Stimulated activated CD4-positive, alpha-beta T cell treated with anti-CD3 and anti-CD28 coated beads, Interleukin-1b, Interleukin-23, amount 100 ng/mL, for 1 hour (primary cell): ENCODE results near the gene HOXB2.

Source experiments
- DNase-seq, 2 donors: peaks; one replicate each; pipeline ENCODE4 v3.0.0-alpha.2; 2020; ENCODE audit warnings: low read depth in 2 of 2

Gene HOXB2

DNA sequence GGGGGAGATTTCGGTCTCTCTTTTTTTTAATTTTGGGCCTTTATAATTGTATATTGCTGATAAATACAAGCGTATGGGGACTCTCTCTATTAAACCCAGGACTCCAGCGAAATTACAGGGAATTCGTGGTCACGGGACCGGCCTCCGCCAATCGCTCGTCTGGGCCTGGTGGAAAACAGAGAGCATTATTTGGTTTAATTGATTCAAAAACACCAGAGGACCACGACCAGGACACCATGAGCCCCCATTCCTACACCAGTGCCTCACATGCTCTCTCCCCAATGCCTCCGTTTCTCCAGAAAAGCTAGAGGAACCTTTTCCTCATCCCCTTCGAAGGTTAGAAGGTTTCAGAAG is at the start of gene HOXB2:
Gene HOXB2, minus strand, starts transcription at position 88 of the 354 bp plus-strand sequence. CDS start 198 bp downstream, outside the sequence.
- DNase-seq: no peak

DNA sequence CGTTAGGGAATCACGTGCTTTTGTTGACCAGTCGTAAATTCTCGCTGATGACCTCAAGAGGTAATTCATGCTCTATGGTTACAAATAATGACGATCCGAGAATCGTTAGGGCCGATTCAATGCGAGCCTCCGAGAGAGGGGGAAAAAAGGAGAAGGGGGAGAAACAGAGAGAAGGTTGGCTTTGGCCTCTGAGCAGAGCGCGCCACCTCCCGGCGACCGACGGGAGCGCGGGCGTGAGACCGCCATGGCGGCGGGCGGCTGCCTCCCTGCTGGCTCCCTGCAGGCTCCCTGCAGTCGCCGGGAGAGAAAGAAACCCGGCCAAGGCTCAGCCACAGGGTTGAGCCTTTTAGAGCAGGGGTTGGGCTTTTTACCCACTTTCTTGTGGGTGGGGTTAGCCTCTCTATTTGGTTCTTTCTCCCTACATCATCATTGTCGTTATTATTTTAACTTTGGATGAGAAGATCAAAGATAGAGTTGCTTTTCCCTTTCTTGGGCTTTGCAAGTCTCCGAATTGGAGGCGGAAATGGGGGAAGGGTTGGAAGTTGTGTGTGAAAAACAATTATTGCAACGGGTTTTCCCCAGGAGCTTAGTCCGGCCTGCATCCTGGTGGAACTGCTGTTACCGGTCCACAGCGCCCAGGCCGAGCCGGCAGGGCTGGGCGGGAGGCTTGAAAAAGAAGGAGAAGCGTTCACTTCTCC is 49.1 kb upstream of the HOXB2 start:
- peak; percentile 60 to 76 for DNase-seq

DNA sequence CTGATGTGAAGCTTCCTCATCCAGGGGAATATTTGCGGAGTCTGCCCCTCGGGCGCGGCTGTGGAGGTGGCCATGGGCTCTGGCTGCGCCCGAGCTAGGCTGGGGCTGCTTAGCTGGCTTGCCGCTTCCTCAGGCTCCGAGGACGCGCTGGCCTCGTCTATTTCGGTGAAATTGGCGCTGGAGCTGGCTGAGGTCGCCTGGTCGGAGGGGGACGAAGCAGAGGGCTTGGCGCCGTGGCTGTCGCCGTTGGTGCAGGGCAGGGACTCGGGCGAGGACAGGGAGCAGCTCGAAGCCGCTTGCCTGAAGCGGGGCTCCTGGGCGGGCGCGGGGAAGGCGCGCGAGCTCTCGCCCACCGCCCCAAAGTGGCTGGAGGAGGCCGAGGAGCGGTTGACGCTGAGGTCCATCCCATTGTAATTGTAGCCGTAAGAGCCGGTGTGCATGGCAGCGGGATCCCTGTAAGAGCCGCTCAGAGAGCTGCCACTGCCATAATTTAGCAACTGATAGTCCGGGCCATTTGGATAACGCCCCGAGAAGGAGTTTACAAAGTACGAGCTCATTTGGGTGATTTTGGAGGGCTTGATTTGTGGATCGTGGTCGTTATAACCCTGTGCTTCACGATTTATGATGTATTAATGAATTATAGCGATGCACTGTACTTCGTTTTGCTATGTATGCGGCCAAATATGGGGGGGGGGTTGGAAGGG is 48.4 kb upstream of the HOXB2 start, which contains the start of gene HOXB5:
Gene HOXB5, minus strand, starts transcription at position 654 of the 704 bp plus-strand sequence. Its CDS starts 97 bp downstream, at position 557.
- DNase-seq: no peak

DNA sequence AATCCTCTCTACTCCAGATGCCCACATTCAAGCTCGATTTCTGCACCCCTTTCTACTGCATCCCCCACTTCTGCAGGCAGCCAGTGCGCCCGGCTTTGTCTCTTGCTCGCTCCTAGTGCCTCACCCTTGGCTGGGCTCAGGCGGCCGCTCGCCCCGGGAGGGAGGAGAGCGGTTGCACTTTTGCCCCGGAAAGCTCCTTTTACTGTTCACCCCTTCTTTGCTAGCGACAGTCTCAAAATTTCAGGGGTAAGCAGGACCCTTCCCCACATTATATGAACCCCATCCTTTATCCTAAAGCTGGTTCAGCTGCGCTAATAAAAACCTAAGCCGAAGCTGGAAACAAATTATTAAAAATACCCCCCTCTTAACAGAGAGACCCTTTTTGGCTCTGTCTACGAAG is 47.7 kb upstream of the HOXB2 start:
- no peak for DNase-seq

DNA sequence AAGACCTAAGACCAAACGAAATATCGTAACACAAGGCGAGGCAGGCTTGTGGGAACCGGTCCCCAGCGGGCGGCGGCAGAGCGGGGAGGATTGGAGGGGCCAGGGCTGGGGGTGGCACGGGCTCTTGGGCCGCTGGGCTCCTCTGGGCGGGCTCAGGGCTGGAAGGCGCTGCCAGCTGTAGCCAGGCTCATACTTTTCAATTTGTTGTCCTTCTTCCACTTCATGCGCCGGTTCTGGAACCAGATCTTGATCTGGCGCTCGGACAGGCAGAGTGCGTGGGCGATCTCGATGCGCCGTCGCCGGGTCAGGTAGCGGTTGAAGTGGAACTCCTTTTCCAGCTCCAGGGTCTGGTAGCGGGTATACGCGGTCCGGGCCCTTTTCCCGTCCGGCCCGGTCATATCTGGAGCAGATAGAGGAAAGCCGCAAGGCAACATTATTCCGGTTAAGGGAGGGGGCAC is 47.2 kb upstream of the HOXB2 start:
- no peak for DNase-seq

DNA sequence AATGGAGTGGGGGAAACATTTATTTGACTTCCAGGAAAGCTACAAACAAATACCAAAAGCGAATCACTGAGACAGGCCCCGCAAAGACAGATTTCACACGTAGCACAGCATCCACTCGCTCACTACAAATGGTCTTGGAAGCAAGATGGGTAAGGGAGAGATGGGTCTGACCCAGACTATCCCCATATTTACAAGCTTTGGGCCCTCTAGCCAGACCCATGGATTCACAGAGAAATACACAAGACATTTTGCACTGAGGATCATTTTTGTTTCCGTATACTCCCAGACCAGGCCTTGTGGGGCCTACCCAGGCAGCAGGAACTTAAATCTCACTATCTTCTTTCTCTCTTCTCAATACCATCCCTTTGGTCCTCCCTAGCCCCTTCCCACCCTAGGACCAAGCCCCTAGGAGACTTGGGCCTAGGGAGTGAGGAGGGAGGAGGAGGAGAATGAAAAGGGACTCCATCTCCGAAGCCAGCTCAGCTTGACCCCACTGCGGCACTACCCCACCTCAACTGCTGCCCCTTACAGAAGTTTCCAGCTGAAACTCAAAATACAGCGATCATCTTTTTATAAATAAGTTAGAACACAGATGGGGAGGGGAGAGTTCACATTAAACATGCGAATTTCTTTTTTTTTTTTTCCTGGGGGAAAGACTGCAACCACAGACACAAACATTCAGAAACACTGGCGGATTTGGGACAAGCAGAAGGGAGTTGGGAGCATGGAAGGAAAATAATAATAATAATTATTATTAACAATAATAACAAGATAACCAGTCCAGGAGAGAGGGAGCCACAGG is 46.5 kb upstream of the HOXB2 start:
- DNase-seq: no peak

DNA sequence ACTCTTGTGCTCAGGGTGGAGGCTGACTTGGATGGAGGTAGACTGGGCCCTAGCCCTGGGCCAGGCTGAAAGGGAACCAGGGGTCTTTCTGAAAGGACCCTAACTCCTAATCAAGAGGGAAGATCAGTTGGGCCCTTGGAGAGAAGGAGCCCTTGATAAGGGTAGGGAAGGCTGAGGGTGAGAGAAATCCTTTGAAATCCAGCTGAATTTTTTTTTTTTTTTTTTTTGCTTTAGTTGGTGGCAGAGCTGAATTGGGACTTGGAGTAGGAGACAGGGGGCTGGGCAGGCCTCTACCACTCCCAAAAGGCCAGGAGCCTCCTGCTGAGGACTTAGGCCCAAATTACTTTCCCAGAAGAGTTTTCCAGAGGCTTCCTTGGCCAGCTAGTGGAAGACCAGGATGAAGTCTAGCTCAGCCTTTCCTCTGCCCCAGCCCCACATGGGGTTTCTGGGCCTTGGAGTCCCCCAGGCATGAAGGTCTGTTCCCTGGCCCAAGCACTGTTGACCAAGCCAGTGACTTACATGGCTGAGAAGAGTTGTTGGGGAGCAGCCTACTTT is 45.8 kb upstream of the HOXB2 start:
- DNase-seq: no peak

DNA sequence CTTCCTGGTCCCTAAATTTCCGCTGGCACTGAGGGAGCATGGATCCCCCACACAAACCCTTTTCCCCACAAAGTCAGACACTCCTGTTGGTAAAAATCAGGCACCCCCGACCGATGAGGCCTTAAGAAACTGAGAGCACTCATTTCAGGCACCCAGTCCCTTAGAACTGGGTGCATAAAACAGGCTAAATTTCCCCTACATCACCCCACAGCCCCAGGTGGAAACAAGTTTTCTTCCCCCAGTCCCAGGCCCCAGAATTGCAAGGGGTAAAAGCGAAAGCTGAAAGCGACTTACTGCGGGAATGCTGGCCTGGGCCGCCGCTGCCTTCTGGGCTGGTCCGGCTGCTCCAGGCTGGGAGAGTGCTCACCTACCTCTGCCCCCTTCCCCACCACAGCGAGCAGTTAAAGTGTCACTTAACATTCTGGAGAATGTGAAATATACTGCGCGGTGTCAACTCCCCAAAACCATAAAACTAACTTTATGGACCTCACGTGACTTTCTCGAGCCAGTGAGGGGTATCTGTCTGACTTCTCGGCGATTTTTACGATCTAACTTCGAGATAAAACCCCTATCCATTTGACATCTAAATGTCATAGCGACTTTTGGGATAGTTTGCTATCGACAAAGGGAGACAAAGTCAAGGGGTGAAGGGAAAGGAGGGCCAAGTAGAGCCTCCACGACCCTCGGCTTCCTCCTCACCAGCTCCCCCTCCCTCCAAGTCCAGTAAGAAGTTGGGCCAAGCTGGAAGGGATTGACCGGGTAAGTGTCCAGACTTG is 45.1 kb upstream of the HOXB2 start, which contains the start of gene HOXB3:
Gene HOXB3, minus strand, starts transcription at position 411 of the 776 bp plus-strand sequence. CDS start 37,767 bp downstream, outside the sequence.
- DNase-seq: no peak

DNA sequence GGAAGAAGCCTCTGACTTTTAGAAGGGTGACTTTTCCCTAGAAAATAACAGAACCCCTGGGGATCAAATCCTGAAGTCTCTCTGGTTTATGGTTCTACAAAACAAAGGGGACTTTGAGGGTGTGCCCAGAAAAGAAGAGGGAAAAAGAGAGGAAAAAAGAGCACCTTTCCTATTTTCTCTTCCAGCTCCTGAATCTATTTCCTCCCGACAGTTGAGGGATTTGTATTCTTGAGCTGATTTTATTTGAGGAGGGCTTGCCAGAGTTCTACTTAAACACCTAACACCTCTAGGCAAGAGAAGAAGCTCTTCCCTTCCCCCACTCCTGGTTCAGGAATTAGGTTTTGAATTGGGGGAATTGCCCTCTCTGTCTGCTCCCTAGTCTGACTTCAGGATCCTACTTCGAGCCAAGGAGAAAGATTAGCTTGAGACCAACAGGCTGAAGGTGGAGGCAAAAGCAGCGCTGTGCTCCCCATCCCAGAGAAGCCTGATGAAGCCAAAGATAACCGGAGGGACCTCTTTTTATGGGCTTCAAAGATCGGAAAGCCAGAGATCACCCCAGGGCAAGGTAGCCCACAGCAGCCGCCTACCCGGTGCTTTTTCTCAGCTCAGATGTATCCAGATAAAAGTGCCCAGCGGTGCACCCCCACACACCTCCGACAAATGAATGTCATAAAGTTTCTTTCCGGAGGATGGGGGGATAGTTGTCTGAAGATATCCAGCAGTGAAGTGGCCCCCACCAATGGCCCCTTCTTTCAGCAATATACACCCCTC is 44.3 kb upstream of the HOXB2 start:
- no peak for DNase-seq

DNA sequence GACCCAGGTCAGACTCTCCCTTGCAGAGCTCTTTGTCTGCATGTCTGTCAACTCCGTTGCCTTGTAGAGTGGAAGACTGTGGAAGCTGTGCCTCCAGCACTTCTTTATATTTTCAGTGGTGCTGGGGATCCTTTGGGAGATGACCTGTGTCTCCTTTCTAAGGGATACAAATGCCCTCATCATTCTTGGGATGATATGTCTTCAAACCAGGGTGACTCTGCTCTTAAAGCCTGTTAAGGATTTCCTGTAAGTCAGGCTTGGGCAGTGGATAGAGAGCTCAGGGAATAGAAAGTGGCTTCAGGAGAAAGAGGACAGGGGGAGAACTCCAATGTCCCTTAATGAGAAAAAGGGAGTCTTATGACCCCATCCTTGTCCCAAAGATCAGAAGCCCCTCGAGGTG is 43.6 kb upstream of the HOXB2 start:
- no peak for DNase-seq

DNA sequence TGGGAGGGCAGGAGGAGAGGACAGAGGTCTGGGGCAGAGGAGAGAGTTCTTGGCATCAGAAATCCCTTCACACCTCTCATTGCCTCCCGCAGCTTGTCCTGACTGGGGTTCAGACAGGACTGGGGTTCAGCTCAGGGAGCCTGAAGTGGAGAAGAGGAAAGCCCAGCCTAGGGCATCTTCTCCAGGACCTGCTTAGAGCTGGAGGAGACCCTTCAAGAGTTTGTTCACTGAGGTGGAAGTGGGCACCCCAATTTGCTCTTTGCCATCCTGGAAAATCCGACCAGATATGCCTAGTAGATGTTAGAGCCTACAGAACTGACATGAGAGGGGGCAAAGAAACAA is 43.1 kb upstream of the HOXB2 start:
- DNase-seq: no peak

DNA sequence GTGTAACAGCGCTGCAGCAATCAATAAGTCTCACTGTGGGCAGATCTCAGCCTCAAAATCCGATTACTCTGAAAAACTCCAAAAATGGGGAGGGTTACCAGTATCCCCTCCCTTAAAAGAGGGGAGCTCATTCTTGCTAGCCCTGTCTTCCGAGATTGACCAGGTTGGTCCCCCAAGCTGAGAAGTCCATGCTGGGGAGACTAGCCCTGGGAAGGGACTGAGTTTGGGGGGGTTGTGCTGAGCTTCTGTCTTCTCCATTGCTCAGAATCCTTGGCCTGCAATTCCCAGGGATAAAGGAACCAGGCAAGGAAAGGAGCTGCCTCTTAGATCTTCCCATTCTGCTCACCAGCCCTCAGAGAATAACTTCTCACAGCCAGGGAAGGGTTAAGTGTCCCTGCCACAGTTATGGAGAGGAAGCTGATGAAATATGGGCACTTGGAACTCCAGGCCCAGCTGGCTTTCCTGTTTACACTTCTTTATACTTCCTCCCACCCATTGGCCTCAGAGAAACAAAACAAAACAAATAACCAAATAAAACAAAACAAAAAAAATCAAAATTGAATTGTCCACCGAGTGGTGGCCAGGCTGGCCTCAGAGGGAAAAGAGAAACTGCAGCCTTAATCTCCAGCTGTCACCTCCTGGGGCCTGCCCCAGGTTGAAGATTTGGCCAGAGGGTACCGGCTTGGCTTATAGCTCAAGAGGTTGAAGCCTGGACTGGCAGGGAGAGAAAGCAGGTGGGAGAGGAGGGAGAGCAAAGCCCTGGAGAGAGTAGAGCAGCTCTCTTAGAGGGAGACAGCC is 42.6 kb upstream of the HOXB2 start:
- DNase-seq: no peak

DNA sequence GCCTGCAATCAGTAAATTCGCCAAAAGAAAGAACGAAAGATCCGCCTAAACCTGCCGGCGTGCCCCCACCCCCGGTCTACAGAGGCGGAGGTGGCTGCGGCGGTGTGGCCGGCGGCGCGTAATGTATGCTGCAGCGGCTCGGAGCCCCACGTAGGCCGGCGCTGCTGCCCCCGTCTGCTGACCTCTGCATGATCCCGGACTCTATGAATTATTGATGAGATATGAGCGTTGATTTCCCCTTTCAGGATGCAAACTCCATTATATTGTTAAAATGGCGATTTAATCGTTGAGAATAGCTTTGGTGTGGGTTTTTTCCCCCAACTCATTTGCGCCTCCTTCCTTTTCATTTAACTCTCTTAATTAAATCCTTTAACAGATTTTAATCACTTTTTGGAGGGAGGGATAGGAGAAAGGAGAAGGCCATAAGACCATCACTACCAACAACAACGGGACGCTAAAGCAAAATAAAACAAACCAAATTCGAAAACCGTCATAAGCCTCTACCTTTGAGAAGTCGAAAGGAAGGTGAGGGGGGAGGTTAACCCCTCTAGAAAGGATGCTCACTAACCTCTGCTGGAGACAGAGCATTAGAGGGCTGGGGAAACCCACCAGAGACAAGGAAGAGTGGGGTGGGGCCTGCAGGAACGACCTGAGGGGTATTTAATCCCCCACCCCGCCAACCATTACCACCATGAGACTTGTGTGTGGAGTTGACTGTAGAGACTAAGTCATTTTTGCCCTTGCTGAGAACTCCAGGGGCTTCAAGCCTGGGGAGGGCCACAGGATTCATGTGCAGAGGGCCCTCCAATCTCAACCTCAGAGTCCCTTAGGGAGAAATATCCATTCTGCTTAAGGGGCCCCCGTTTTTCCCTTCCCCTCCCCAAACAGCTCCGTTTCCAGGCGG is 41.7 kb upstream of the HOXB2 start:
- no peak for DNase-seq

DNA sequence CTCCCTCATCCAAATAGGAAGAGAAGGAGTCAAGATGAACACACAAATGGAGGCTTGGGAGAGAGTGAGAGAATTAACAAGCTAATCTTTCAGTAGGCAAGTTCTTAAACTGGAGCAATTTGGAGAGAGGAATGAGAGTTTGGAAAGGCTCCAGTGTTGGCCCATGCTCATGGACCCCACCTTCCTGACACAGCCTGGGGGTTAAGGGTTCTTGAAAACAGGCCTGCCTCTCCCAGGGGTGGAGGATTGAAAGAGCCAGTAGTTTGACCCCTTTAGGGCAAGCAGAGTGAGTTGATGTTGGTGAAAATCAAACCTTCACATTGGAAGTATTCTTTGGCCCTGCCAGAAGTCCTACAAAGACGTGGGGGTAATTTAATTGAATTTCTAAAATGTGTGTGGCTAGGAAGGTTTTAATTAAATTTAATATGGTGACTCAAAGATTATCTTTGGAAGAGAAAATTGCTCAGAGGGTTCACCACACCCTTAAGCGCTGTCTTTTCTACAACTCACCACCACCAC is 39.4 kb upstream of the HOXB2 start:
- DNase-seq: no peak

DNA sequence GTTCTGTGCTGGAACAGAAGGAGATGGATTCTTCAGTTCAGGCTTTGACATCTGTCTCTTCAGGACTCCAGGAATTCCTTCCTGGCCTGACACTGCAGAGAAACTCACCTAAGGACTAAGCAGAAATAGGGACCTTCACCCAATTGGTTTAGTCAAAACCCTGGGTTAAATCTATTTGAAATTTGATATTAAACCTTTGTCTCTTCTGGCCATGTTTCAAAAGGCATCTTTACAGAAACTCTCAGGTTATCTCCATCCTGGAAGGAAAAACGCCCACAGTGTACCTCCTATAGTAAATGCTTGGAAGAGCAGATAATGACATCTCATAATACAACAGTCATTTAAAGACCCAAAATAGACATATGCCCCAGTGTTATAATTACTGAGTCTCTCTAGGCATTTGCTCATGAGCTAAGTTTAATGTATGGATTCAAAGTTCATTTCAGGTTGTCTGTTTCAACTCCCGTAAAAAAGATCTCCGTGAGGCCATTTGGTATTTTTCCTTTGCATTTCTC is 38.9 kb upstream of the HOXB2 start:
- no peak for DNase-seq

DNA sequence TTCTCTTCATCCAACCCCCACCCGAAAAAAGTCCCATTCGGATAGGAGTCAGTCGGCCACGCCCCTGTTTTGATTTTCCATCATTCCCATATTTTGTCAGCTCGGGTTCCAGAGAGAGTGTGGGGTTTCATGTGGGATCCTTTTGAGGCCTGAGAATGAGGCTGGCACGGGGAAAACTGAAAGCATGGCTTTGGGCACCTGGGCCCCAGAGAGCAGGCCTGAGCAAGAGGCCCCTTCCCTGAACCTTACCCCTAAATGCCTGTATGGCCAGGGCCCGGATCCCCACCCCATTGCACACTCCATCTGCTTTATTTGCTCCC is 37.8 kb upstream of the HOXB2 start:
- DNase-seq: no peak

DNA sequence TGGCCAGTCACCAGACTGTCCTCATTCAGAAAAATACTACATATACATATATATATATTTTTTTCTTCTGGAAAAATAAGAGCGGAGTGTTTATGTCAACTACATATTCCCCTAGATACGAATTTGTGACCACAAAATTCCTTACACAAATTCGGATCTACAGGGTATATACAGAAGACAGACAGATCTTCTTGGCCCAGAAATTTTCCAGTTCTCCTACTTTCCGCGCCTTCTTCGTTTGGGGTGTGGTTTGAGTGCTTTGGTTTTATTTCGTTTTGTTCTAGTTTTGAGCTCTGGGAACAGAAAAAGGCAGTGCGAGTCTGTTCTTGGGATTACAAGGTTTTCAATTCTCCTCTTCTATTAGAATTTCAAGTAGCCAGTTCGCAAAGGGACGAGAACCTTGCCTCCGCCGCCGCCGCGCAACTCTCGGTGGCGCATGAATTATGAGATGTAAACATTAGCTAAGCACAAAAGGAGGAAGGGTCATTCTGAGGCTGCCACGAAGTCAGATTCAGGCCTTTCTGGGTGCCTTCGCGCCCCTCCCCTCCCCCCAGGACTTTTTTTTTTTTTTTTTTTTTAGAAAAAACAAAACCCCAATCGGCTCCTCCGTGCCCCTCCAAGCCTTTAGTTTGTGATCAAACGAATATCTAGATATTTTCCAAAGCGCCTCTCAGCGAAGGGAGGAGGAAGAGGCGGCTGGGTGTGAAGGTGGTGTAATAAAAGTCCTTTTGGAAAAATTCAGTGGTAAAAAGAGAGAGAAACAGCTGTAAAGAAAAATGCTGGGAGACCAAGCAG is 35.0 kb upstream of the HOXB2 start:
- DNase-seq: no peak

DNA sequence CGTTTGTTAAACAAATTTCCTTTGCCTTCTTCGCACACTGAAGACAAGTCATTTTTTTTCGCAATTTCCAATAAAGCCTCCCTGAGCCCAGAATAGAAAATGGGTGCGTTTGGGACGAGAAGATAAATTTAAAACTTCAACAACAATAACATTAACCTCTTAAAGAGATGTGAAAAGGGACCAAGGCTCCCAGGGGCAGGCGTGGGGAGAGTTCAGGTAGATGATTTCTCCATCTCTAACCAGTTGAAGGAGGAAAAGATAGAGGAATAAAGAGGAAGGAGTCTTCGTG is 34.5 kb upstream of the HOXB2 start:
- no peak for DNase-seq
